ENCODE data around the gene SF3B1. TPM values are rescaled to one million over a fixed set of nuclear protein-coding genes. Genes with fewer than 3 reads are reported as not detected.

SF3B1 gene
- polyA plus RNA-seq, 1 experiment, result 651 TPM

DNA sequence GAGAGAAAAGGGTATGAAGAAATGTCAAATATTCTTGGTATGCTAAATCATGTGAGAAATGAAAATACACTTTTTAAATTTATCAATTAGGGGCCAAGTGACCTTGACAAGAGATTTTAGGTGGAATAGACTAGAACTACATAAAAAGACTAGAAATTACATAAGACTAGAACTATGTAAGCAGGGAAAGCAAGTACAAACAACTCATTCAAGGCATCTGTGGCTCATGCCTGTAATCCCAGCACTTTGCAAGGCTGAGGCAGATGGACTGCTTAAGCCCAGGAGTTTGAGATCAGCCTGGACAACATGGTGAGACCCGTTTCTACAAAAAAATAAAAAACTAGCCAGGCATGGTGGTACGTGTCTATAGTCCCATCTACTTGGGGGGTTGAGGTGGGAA lies 20.3 kb downstream of the SF3B1 start:
- H3K27me3 ChIP-seq (ENCODE audit: control insufficient read depth, insufficient read depth, low read length), result no peaks in the 10 kb centered on the region
- DNase-seq (ENCODE audit: low read depth, low spot score), result no peak
- CTCF ChIA-PET, result no interaction called here
- H3K4me3 ChIP-seq (ENCODE audit: low read depth, low read length), result no peak overlapping the region
- H3K27ac ChIP-seq (ENCODE audit: low read depth, low read length), result no peak overlapping the region
- TF ChIP-seq, protein P1, sequence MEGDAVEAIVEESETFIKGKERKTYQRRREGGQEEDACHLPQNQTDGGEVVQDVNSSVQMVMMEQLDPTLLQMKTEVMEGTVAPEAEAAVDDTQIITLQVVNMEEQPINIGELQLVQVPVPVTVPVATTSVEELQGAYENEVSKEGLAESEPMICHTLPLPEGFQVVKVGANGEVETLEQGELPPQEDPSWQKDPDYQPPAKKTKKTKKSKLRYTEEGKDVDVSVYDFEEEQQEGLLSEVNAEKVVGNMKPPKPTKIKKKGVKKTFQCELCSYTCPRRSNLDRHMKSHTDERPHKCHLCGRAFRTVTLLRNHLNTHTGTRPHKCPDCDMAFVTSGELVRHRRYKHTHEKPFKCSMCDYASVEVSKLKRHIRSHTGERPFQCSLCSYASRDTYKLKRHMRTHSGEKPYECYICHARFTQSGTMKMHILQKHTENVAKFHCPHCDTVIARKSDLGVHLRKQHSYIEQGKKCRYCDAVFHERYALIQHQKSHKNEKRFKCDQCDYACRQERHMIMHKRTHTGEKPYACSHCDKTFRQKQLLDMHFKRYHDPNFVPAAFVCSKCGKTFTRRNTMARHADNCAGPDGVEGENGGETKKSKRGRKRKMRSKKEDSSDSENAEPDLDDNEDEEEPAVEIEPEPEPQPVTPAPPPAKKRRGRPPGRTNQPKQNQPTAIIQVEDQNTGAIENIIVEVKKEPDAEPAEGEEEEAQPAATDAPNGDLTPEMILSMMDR (IDR thresholded peaks at IDR 0.05; ENCODE audit: low read depth, low read length), result no peak
- no peaks in the 10 kb centered on the region for H3K9me3 ChIP-seq (ENCODE audit: control insufficient read depth, insufficient read depth, low read length)
- POLR2A ChIA-PET, result no interaction called here

DNA sequence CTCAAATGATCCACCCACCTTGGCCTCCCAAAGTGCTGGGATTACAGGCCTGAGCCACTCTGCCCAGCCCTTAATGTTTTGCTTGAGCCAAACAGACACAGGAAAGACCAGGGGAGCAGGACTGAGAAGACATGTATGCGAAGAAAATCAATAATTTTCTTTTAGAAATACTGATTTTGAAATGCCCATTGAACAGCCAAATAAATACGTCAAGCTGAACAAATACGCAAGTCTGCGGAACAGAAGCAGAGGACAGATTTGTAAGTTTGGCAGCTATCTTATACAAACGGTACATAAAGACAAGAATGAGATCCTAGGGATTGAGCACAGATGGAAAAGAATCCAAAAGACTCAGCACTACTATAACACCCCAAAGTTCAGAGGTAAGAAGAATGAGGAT lies 20.8 kb downstream of the SF3B1 start:
- TF ChIP-seq, protein P1 (IDR thresholded peaks at IDR 0.05; ENCODE audit: low read depth, low read length), result no peak
- H3K9me3 ChIP-seq (ENCODE audit: control insufficient read depth, insufficient read depth, low read length), result no peaks in the 10 kb centered on the region
- no peak for DNase-seq (ENCODE audit: low read depth, low spot score)
- no peaks in the 10 kb centered on the region for H3K27me3 ChIP-seq (ENCODE audit: control insufficient read depth, insufficient read depth, low read length)
- H3K4me3 ChIP-seq (ENCODE audit: low read depth, low read length), result no peak overlapping the region
- POLR2A ChIA-PET, result interaction anchor here (0.9 to 1.8 kb wide), 2 partner anchors 11 to 21 kb away, joined by 4 to 5 read pairs; partner anchors contain the start of gene SF3B1
- no peak overlapping the region for H3K27ac ChIP-seq (ENCODE audit: low read depth, low read length)
- CTCF ChIA-PET, result no interaction called here

DNA sequence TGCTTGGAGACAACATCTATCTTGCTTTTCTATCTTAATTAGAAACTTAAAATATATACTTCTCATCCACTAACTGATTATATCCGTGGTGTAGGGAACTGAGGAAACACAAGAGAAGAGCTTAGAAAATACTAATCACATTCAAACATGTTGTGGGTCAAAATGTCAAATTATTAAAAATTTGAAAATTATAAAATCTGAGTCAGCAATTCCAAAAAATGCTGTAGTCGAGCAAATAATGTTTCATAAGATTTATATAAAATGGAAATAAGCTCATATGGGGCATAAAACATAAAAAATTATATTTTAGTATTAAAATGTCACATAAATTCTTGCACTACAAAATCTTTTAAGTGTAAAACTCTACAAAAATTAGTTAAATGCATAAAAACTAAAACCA lies 29.2 kb downstream of the SF3B1 start:
- Histone ChIP-seq H3K27ac (ENCODE audit: low read depth, low read length) (no peak overlapping the region), H3K27me3 (ENCODE audit: control insufficient read depth, insufficient read depth, low read length) (no peaks in the 10 kb centered on the region), H3K4me3 (ENCODE audit: low read depth, low read length) (no peak overlapping the region), H3K9me3 (ENCODE audit: control insufficient read depth, insufficient read depth, low read length) (no peaks in the 10 kb centered on the region)
- TF ChIP-seq, protein P1 (IDR thresholded peaks at IDR 0.05; ENCODE audit: low read depth, low read length), result no peak
- POLR2A ChIA-PET, result interaction anchor here (0.6 kb wide), 1 partner anchor 301 kb away, joined by 3 read pairs; no protein-coding TSS in a partner anchor
- no peak for DNase-seq (ENCODE audit: low read depth, low spot score)
- CTCF ChIA-PET, result no interaction called here

DNA sequence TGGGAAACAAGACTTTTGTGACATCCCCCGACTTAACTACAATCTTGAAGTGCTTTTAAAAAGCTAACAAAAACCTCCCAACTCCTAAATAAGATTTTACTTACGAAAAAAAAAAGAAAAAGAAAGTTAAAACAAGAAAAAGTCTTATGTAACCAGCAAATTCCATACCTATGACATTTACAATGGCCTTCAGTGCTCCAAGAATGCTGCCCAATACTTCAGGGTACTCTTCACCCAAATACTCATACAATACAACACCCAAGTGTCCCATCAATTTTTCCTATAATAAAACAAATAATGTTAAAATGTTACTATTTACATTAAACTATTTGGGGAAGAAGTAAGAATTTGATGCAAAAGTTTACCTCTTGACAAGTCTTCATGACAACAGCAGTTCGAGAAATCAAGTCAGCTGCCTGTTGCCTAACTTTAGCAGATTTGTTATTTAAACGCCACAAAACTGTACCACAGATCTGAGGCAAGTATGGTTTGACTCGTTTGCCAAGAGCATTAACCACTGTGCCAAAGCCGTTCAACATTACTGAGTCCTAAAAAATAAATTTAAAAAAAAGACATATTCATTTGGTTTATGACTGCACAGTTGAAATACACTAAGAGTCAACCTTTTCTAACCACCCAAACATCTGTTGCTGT lies 34.8 kb downstream of the SF3B1 start:
- no peaks in the 10 kb centered on the region for H3K9me3 ChIP-seq (ENCODE audit: control insufficient read depth, insufficient read depth, low read length)
- TF ChIP-seq, protein P1 (IDR thresholded peaks at IDR 0.05; ENCODE audit: low read depth, low read length), result no peak
- H3K27ac ChIP-seq (ENCODE audit: low read depth, low read length), result no peak overlapping the region
- H3K4me3 ChIP-seq (ENCODE audit: low read depth, low read length), result no peak overlapping the region
- CTCF ChIA-PET, result interaction anchor here (0.8 to 1.7 kb wide), 2 partner anchors 8 to 286 kb away, joined by 5 to 11 read pairs; no protein-coding TSS in a partner anchor
- no peak for DNase-seq (ENCODE audit: low read depth, low spot score)
- POLR2A ChIA-PET, result interaction anchor here (0.6 to 0.7 kb wide), 2 partner anchors 53 to 308 kb away, joined by 3 to 4 read pairs; no protein-coding TSS in a partner anchor
- H3K27me3 ChIP-seq (ENCODE audit: control insufficient read depth, insufficient read depth, low read length), result no peaks in the 10 kb centered on the region

DNA sequence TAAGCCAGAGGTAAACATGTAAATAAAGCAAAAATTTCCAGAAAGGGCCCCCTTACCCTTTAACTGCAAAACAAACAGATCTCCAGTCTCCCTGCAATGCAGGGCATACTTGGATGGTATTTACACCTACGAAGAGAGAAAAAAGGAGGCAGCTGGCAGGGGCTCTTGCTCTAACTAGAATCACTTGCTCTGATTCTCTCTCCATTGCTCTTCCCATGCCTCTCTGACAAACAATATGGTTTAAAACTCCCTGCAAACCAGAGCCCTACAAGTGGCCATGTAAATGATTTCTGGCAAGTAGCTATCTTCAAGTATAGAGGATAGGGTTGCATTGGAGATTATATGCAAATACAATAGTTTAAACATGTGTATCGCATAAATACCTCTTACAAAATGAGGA lies 35.9 kb downstream of the SF3B1 start:
- H3K9me3 ChIP-seq (ENCODE audit: control insufficient read depth, insufficient read depth, low read length), result no peaks in the 10 kb centered on the region
- H3K27ac ChIP-seq (ENCODE audit: low read depth, low read length), result no peak overlapping the region
- ChIA-PET CTCF (interaction anchor here (0.8 to 1.7 kb wide), 2 partner anchors 9 to 285 kb away, joined by 5 to 11 read pairs; no protein-coding TSS in a partner anchor), POLR2A (interaction anchor here (0.6 kb wide), 1 partner anchor 23 kb away, joined by 3 read pairs; no protein-coding TSS in a partner anchor)
- TF ChIP-seq, protein P1 (IDR thresholded peaks at IDR 0.05; ENCODE audit: low read depth, low read length), result no peak
- no peak overlapping the region for H3K4me3 ChIP-seq (ENCODE audit: low read depth, low read length)
- no peaks in the 10 kb centered on the region for H3K27me3 ChIP-seq (ENCODE audit: control insufficient read depth, insufficient read depth, low read length)
- DNase-seq (ENCODE audit: low read depth, low spot score), result no peak

All from AG04450 (cell line).